H9 (cell line): ENCODE measurements around the gene GRM1. TPM values are rescaled to one million over a fixed set of nuclear protein-coding genes. Genes with fewer than 3 reads are reported as not detected.

Experiments used
- DNase-seq: peaks from one replicate; pipeline ENCODE4 v3.0.0-alpha.2; 2017
- H2AFZ ChIP-seq: one replicate; pipeline ENCODE4 v1.6.1; 2013; ENCODE audit warnings: mild to moderate bottlenecking, low read length, control low read depth, moderate library complexity
- H2AK5ac ChIP-seq: 2 replicates; pipeline ENCODE4 v1.6.1; 2013; ENCODE audit warnings: low read length, control low read depth, mixed read lengths; ENCODE audit not compliant: insufficient read length
- H2BK120ac ChIP-seq: one replicate; pipeline ENCODE4 v1.6.1; 2013; ENCODE audit warnings: low read depth, mild to moderate bottlenecking, low read length, control low read depth, inconsistent platforms; ENCODE audit not compliant: poor library complexity, severe bottlenecking
- H2BK12ac ChIP-seq: 2 replicates; pipeline ENCODE4 v1.6.1; 2013; ENCODE audit warnings: low read length, control low read depth, mixed read lengths, low read depth; ENCODE audit not compliant: insufficient read length
- H2BK15ac ChIP-seq: 2 replicates; pipeline ENCODE4 v1.6.1; 2013; ENCODE audit warnings: low read depth, low read length, control low read depth
- H2BK20ac ChIP-seq: one replicate; pipeline ENCODE4 v1.6.1; 2013; ENCODE audit warnings: low read depth, mild to moderate bottlenecking, low read length, control low read depth, inconsistent platforms; ENCODE audit not compliant: poor library complexity, severe bottlenecking
- H2BK5ac ChIP-seq: 2 replicates; pipeline ENCODE4 v1.6.1; 2013; ENCODE audit warnings: low read length, control low read depth, mixed read lengths; ENCODE audit not compliant: insufficient read length
- H3K14ac ChIP-seq: 2 replicates; pipeline ENCODE4 v1.6.1; 2013; ENCODE audit warnings: low read length, control low read depth; ENCODE audit not compliant: insufficient read depth
- H3K18ac ChIP-seq: 2 replicates; pipeline ENCODE4 v1.6.1; 2013; ENCODE audit warnings: low read depth, mild to moderate bottlenecking, mixed read lengths, low read length, control low read depth; ENCODE audit not compliant: insufficient read length
- H3K23ac ChIP-seq: 2 replicates; pipeline ENCODE4 v1.6.1; 2013; ENCODE audit warnings: low read length, control low read depth, mixed read lengths, low read depth; ENCODE audit not compliant: insufficient read length
- H3K23me2 ChIP-seq: 2 replicates; pipeline ENCODE4 v1.6.1; 2013; ENCODE audit warnings: low read depth, mild to moderate bottlenecking, mixed read lengths, low read length, control low read depth; ENCODE audit not compliant: insufficient read length, poor library complexity, severe bottlenecking
- H3K27ac ChIP-seq: 2 replicates; pipeline ENCODE4 v1.5.1; 2013; ENCODE audit warnings: low read length, control low read depth, mixed read lengths, low read depth; ENCODE audit not compliant: insufficient read length
- H3K27me3 ChIP-seq: 2 replicates; pipeline ENCODE4 v1.6.1; 2013; ENCODE audit warnings: low read length, control low read depth, inconsistent platforms; ENCODE audit not compliant: insufficient read depth
- H3K4ac ChIP-seq: 2 replicates; pipeline ENCODE4 v1.6.1; 2013; ENCODE audit warnings: low read depth, mild to moderate bottlenecking, control low read depth, inconsistent platforms, low read length, moderate library complexity
- H3K4me1 ChIP-seq: 2 replicates; pipeline ENCODE4 v1.6.1; 2013; ENCODE audit warnings: low read length, control low read depth, inconsistent platforms; ENCODE audit not compliant: insufficient read depth
- H3K4me2 ChIP-seq: 2 replicates; pipeline ENCODE4 v1.6.1; 2013; ENCODE audit warnings: low read length, control low read depth, mixed read lengths; ENCODE audit not compliant: insufficient read length, insufficient read depth
- H3K56ac ChIP-seq: 2 replicates; pipeline ENCODE4 v1.6.1; 2013; ENCODE audit warnings: low read depth, mild to moderate bottlenecking, mixed read lengths, low read length, control low read depth; ENCODE audit not compliant: insufficient read length
- H3K79me1 ChIP-seq: 2 replicates; pipeline ENCODE4 v1.6.1; 2013; ENCODE audit warnings: low read depth, mild to moderate bottlenecking, moderate library complexity, low read length, control low read depth, inconsistent platforms; ENCODE audit not compliant: insufficient read depth, poor library complexity, severe bottlenecking
- H3K79me2 ChIP-seq: 2 replicates; pipeline ENCODE4 v1.6.1; 2013; ENCODE audit warnings: low read length, control low read depth, inconsistent platforms; ENCODE audit not compliant: insufficient read depth
- H3K9ac ChIP-seq: 2 replicates; pipeline ENCODE4 v1.6.1; 2013; ENCODE audit warnings: low read length, control low read depth, mixed read lengths; ENCODE audit not compliant: insufficient read length; ENCODE audit errors: extremely low read depth
- H3K9me3 ChIP-seq: one replicate; pipeline ENCODE4 v1.6.1; 2013; ENCODE audit warnings: low read depth, low read length, inconsistent platforms; ENCODE audit not compliant: control insufficient read depth
- H3T11ph ChIP-seq: one replicate; pipeline ENCODE4 v1.6.1; 2013; ENCODE audit warnings: mild to moderate bottlenecking, low read length, control low read depth, inconsistent platforms
- H4K20me1 ChIP-seq: one replicate; pipeline ENCODE4 v1.6.1; 2013; ENCODE audit not compliant: control insufficient read depth, insufficient read length, insufficient read depth
- H4K5ac ChIP-seq: 2 replicates; pipeline ENCODE4 v1.6.1; 2013; ENCODE audit warnings: low read depth, mild to moderate bottlenecking, mixed read lengths, low read length, control low read depth; ENCODE audit not compliant: insufficient read length
- H4K8ac ChIP-seq: replicated peaks from 2 replicates; pipeline ENCODE4 v1.6.1; 2013; ENCODE audit warnings: low read length, control low read depth, mixed read lengths, low read depth; ENCODE audit not compliant: insufficient read length
- H4K91ac ChIP-seq: 2 replicates; pipeline ENCODE4 v1.6.1; 2013; ENCODE audit warnings: low read depth, mild to moderate bottlenecking, moderate library complexity, mixed read lengths, low read length, control low read depth; ENCODE audit not compliant: insufficient read length
- H3K27ac Mint-ChIP-seq, 3 experiments: 2 replicates in 2 of 3; 3 replicates in 1 of 3; pipeline ENCODE4 v1.8.0; 2020 to 2021; ENCODE audit warnings: mixed read lengths in 3 of 3, mild to moderate bottlenecking in 1 of 3, moderate library complexity in 1 of 3
- H3K27me3 Mint-ChIP-seq: 2 replicates; pipeline ENCODE4 v1.8.0; 2021; ENCODE audit warnings: low read depth, mild to moderate bottlenecking, moderate library complexity, mixed read lengths
- H3K36me3 Mint-ChIP-seq, 3 experiments: 2 replicates in 2 of 3; 3 replicates in 1 of 3; pipeline ENCODE4 v1.8.0; 2020 to 2021; ENCODE audit warnings: low read depth in 3 of 3, mixed read lengths in 3 of 3; ENCODE audit not compliant: insufficient read depth in 1 of 3
- H3K4me1 Mint-ChIP-seq, 2 experiments: 2 replicates each; pipeline ENCODE4 v1.8.0; 2020; ENCODE audit warnings: mixed read lengths in 2 of 2
- H3K4me3 Mint-ChIP-seq, 2 experiments: 2 replicates in 1 of 2; 3 replicates in 1 of 2; pipeline ENCODE4 v1.8.0; 2020 to 2021; ENCODE audit warnings: mild to moderate bottlenecking in 2 of 2, mixed read lengths in 2 of 2, moderate library complexity in 1 of 2
- H3K9me3 Mint-ChIP-seq, 2 experiments: 2 replicates in 1 of 2; 3 replicates in 1 of 2; pipeline ENCODE4 v1.8.0; 2020; ENCODE audit warnings: mild to moderate bottlenecking in 2 of 2, mixed read lengths in 2 of 2, moderate library complexity in 1 of 2
- whole genome bisulfite sequencing: extraction: QIAGEN DNeasy Blood & Tissue Kit; methylation state at CpG from one replicate; pipeline ENCODE4 v1.1.7; 2013; ENCODE audit warnings: missing lambda C conversion rate, low lambda C conversion rate, mixed read lengths; ENCODE audit not compliant: insufficient read length; ENCODE audit errors: extremely low coverage; 5-methylcytosine and 5-hydroxymethylcytosine counted together
- total RNA-seq: library from RNA; stranded (reverse); gene quantifications from 2 replicates; pipeline ENCODE4 v1.2.1, GENCODE V29; 2021
- TF ChIP-seq, protein P1 (sequence below): fragments of 200-600 bp; sonication (generic); conservative IDR thresholded peaks from 3 replicates; pipeline ENCODE4 v1.8.0; 2021; ENCODE audit warnings: antibody characterized with exemption, mild to moderate bottlenecking

Gene GRM1
- total RNA-seq, 1 experiment from 2014 or later = 0.39 TPM

DNA sequence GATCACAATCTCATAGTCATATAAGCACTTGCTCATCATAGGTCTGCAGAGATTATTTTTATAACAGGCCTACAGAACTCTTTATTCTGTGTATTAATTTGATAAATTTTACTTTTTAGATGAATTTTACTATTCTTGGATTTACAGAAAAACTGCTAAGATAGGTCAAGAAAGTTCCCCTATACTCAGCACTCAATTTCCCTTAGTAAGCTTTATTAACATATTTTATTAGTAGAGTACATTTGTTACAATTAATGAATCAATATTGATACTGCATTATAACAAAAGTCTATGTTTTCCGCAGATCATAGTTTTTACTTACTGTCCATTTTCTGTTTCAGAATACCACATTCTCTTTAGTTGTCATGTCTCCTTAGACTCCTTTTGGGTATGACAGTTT is 148.9 kb downstream of the GRM1 start:
- H4K20me1 ChIP-seq = no peaks in the 10 kb centered on the region
- H3K4ac ChIP-seq = no peak overlapping the region
- H2BK20ac ChIP-seq = no peak overlapping the region
- no peak overlapping the region for H3K23ac ChIP-seq
- no peaks in the 10 kb centered on the region for H3K9me3 ChIP-seq
- no peaks in the 10 kb centered on the region for H3K23me2 ChIP-seq
- TF ChIP-seq, protein P1, sequence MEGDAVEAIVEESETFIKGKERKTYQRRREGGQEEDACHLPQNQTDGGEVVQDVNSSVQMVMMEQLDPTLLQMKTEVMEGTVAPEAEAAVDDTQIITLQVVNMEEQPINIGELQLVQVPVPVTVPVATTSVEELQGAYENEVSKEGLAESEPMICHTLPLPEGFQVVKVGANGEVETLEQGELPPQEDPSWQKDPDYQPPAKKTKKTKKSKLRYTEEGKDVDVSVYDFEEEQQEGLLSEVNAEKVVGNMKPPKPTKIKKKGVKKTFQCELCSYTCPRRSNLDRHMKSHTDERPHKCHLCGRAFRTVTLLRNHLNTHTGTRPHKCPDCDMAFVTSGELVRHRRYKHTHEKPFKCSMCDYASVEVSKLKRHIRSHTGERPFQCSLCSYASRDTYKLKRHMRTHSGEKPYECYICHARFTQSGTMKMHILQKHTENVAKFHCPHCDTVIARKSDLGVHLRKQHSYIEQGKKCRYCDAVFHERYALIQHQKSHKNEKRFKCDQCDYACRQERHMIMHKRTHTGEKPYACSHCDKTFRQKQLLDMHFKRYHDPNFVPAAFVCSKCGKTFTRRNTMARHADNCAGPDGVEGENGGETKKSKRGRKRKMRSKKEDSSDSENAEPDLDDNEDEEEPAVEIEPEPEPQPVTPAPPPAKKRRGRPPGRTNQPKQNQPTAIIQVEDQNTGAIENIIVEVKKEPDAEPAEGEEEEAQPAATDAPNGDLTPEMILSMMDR = no peak
- Mint-ChIP-seq H3K27me3 (no peaks in the 10 kb centered on the region), H3K4me1 (no peaks in the 10 kb centered on the region), H3K27ac (no peak overlapping the region), H3K9me3 (no peaks in the 10 kb centered on the region), H3K36me3 (no peaks in the 10 kb centered on the region), H3K4me3 (no peak overlapping the region)
- no peak overlapping the region for H2BK12ac ChIP-seq
- no peak overlapping the region for H3K9ac ChIP-seq
- no peak overlapping the region for H3K18ac ChIP-seq
- H3T11ph ChIP-seq = no peak overlapping the region
- H2BK5ac ChIP-seq = no peak overlapping the region
- no peak overlapping the region for H4K5ac ChIP-seq
- no peaks in the 10 kb centered on the region for H3K79me2 ChIP-seq
- no CpG with 5 or more reads among the region's 1 CpG for WGBS
- H3K79me1 ChIP-seq = no peaks in the 10 kb centered on the region
- H4K91ac ChIP-seq = no peak overlapping the region
- H3K14ac ChIP-seq = no peak overlapping the region
- H2BK15ac ChIP-seq = no peak overlapping the region
- no peak overlapping the region for H3K4me2 ChIP-seq
- no peak overlapping the region for H4K8ac ChIP-seq
- no peak overlapping the region for H3K27ac ChIP-seq
- no peaks in the 10 kb centered on the region for H3K4me1 ChIP-seq
- H2BK120ac ChIP-seq = no peak overlapping the region
- H3K27me3 ChIP-seq = no peaks in the 10 kb centered on the region
- no peak for DNase-seq
- H2AK5ac ChIP-seq = no peak overlapping the region
- H2AFZ ChIP-seq = no peak overlapping the region
- H3K56ac ChIP-seq = no peak overlapping the region
